Type B pancreatic cell (in vitro differentiated cells): ENCODE results near the gene GORASP1. TPM values are rescaled to one million over a fixed set of nuclear protein-coding genes. Genes with fewer than 3 reads are reported as not detected.

Source experiments
- DNase-seq: peaks from one replicate; pipeline ENCODE4 v3.0.0; 2021; ENCODE audit warnings: mixed read lengths; ENCODE audit not compliant: unreplicated experiment; ENCODE audit errors: extremely low spot score
- H3K27ac Mint-ChIP-seq: 2 replicates; pipeline ENCODE4 v1.8.0; 2021; ENCODE audit warnings: mild to moderate bottlenecking, mixed read lengths
- H3K27me3 Mint-ChIP-seq: 2 replicates; pipeline ENCODE4 v1.8.0; 2021; ENCODE audit warnings: mixed read lengths
- H3K36me3 Mint-ChIP-seq: 2 replicates; pipeline ENCODE4 v1.8.0; 2021; ENCODE audit warnings: mixed read lengths
- H3K4me1 Mint-ChIP-seq: one replicate; pipeline ENCODE4 v1.8.0; 2021; ENCODE audit warnings: mixed read lengths; ENCODE audit not compliant: unreplicated experiment
- H3K4me3 Mint-ChIP-seq: 2 replicates; pipeline ENCODE4 v1.8.0; 2021; ENCODE audit warnings: mild to moderate bottlenecking, mixed read lengths
- H3K9me3 Mint-ChIP-seq: 2 replicates; pipeline ENCODE4 v1.8.0; 2021; ENCODE audit warnings: mixed read lengths
- CTCF ChIP-seq: fragments of 200-600 bp; sonication (generic); conservative IDR thresholded peaks from 2 replicates; pipeline ENCODE4 v1.5.0; 2021; ENCODE audit warnings: antibody characterized with exemption, mild to moderate bottlenecking
- microRNA-seq: library from miRNA; unstranded; fragments of <30 nt; microRNA quantifications from one replicate; pipeline ENCODE4, GENCODE V29; 2020
- total RNA-seq: library from RNA; stranded (reverse); gene quantifications from 2 replicates; pipeline ENCODE4 v1.2.1, GENCODE V29; 2021; ENCODE audit warnings: low replicate concordance

The GORASP1 gene
- total RNA-seq, 1 donor from 2014 or later = 76.5 TPM

GRCh38 chr3:39056151-39056550 is 51.3 kb downstream of the GORASP1 start:
- Mint-ChIP-seq H3K36me3 (peaks cover 5% of the 10 kb centered on the region), H3K4me1 (peaks cover 33% of the 10 kb centered on the region), H3K9me3 (peaks cover 4% of the 10 kb centered on the region), H3K4me3 (no peak overlapping the region), H3K27me3 (no peaks in the 10 kb centered on the region), H3K27ac (no peak overlapping the region)
- no peak for DNase-seq
- no peak for TF ChIP-seq CTCF

GRCh38 chr3:39053696-39054095 is 53.7 kb downstream of the GORASP1 start:
- DNase-seq = no peak
- no peaks in the 10 kb centered on the region for H3K27me3 Mint-ChIP-seq
- no peak overlapping the region for H3K4me3 Mint-ChIP-seq
- peaks cover 4% of the 10 kb centered on the region for H3K9me3 Mint-ChIP-seq
- no peaks in the 10 kb centered on the region for H3K36me3 Mint-ChIP-seq
- H3K27ac Mint-ChIP-seq = no peak overlapping the region
- no peak for TF ChIP-seq CTCF
- peaks cover 29% of the 10 kb centered on the region for H3K4me1 Mint-ChIP-seq

- Mint-ChIP-seq H3K9me3 (peaks cover 4% of the 10 kb centered on the region), H3K4me1 (peaks cover 29% of the 10 kb centered on the region), H3K4me3 (peak overlapping the region; percentile 97), H3K36me3 (no peaks in the 10 kb centered on the region), H3K27ac (peak overlapping the region; percentile 96), H3K27me3 (no peaks in the 10 kb centered on the region)
- TF ChIP-seq CTCF = no peak
- no peak for DNase-seq
These were observed 54.8 kb downstream of the GORASP1 start for GRCh38 chr3:39052583-39052982.

- Mint-ChIP-seq H3K27me3 (no peaks in the 10 kb centered on the region), H3K9me3 (peaks cover 4% of the 10 kb centered on the region), H3K36me3 (no peaks in the 10 kb centered on the region), H3K4me1 (peaks cover 28% of the 10 kb centered on the region), H3K27ac (peak within 1 kb of the TSS; percentile 96), H3K4me3 (peak within 1 kb of the TSS; percentile 97)
- peak; percentile 92 for DNase-seq
- TF ChIP-seq CTCF = no peak
These were observed 55.5 kb downstream of the GORASP1 start, which contains the start of the genes SCN11A and WDR48 for GRCh38 chr3:39051649-39052561. TSS of gene SCN11A (minus strand) at chr3:39051944. CDS start at chr3:38950362, 101,582 bp downstream. TSS of gene WDR48 (plus strand) at chr3:39052016. CDS start at chr3:39052026, 10 bp downstream.

GRCh38 chr3:39050029-39050428 is 57.4 kb downstream of the GORASP1 start:
- Mint-ChIP-seq H3K4me1 (peaks cover 24% of the 10 kb centered on the region), H3K27me3 (peaks cover 6% of the 10 kb centered on the region), H3K9me3 (peaks cover 4% of the 10 kb centered on the region), H3K36me3 (no peaks in the 10 kb centered on the region), H3K27ac (no peak overlapping the region), H3K4me3 (no peak overlapping the region)
- no peak for TF ChIP-seq CTCF
- DNase-seq = no peak

Small RNA genes within 50 kb of the gene (microRNA-seq; reads per million reads assigned to microRNA genes)
- gene MIR6822 = 1.1 reads per million

Other genes starting within 250 kb of the GORASP1 start
- 0.21 and 1.4 TPM in 2 replicates for gene SCN11A, start 55.7 kb downstream of the GORASP1 start, total RNA-seq
- gene WDR48, start 55.6 kb downstream of the GORASP1 start, total RNA-seq = 45.0 and 61.4 TPM in 2 replicates
- 9.8 and 10.3 TPM in 2 replicates for gene TTC21A, start 53 bp upstream of the GORASP1 start, total RNA-seq
- 7.5 and 24.5 TPM in 2 replicates for gene CSRNP1, start 46.0 kb upstream of the GORASP1 start, total RNA-seq
- 0.12 TPM in 1 of 2 replicates, not detected in the other for gene XIRP1, start 85.0 kb upstream of the GORASP1 start, total RNA-seq
- gene CX3CR1, start 172.4 kb upstream of the GORASP1 start, total RNA-seq = 0.21 TPM in 1 of 2 replicates, not detected in the other
- 1.2 TPM in 1 of 2 replicates, not detected in the other for gene CCR8, start 222.1 kb upstream of the GORASP1 start, total RNA-seq